CD4-positive, alpha-beta T cell (primary cell): ENCODE measurements around the gene TLR9. TPM values are rescaled to one million over a fixed set of nuclear protein-coding genes. Genes with fewer than 3 reads are reported as not detected.

Experiments
- ATAC-seq: fragments of 200-7000 bp; cut with Tn5 transposase; one replicate; pipeline ENCODE4 v1.10.0; 2022; ENCODE audit warnings: mild to moderate bottlenecking; ENCODE audit not compliant: poor library complexity
- CTCF ChIA-PET: fragments of 350-600 bp; sonication (Branson Sonifier 250); formaldehyde crosslinking; loops from one replicate; lab custom pipeline; 2021; ENCODE audit warnings: antibody characterized with exemption, inconsistent platforms; lab: Charles Lee
- POLR2A ChIA-PET: fragments of 350-600 bp; sonication (Branson Sonifier 250); formaldehyde crosslinking; loops from one replicate; lab custom pipeline; 2021; ENCODE audit warnings: antibody characterized with exemption, inconsistent platforms; lab: Charles Lee
- DNase-seq, 14 experiments: peaks; one replicate each; pipeline ENCODE4 v3.0.0-alpha.2; 2013 to 2020; ENCODE audit warnings: mixed read lengths in 2 of 14
- H3K27ac ChIP-seq, 2 donors: one replicate each; pipeline versions ENCODE4 v1.5.1 to v1.7.0; 2013; ENCODE audit warnings: low read length in 2 of 2, low read depth in 1 of 2, mild to moderate bottlenecking in 1 of 2
- H3K27me3 ChIP-seq, 2 experiments: 1 replicate in 1 of 2; 2 replicates in 1 of 2; pipeline versions ENCODE4 v1.6.1 to v1.7.0; 2013; ENCODE audit warnings: low read length in 2 of 2, control low read depth in 1 of 2, mild to moderate bottlenecking in 1 of 2, moderate library complexity in 1 of 2; ENCODE audit not compliant: insufficient read depth in 2 of 2, control insufficient read depth in 1 of 2
- H3K36me3 ChIP-seq: one replicate; pipeline ENCODE4 v1.6.1; 2013; ENCODE audit warnings: low read length, control low read depth; ENCODE audit not compliant: insufficient read depth
- H3K4me1 ChIP-seq: one replicate; pipeline ENCODE4 v1.6.1; 2013; ENCODE audit warnings: low read length, control low read depth; ENCODE audit not compliant: insufficient read depth
- H3K4me3 ChIP-seq: one replicate; pipeline ENCODE4 v1.5.1; 2013; ENCODE audit warnings: mild to moderate bottlenecking, low read length, moderate library complexity
- H3K9me3 ChIP-seq, 2 experiments: 1 replicate in 1 of 2; 2 replicates in 1 of 2; pipeline versions ENCODE4 v1.6.1 to v1.7.0; 2013; ENCODE audit warnings: low read length in 2 of 2, mild to moderate bottlenecking in 2 of 2, control low read depth in 1 of 2, moderate library complexity in 1 of 2; ENCODE audit not compliant: control insufficient read depth in 1 of 2, insufficient read depth in 1 of 2
- H3K27ac Mint-ChIP-seq: one replicate; pipeline ENCODE4 v1.8.0; 2020; ENCODE audit warnings: mixed read lengths
- H3K27me3 Mint-ChIP-seq: one replicate; pipeline ENCODE4 v1.8.0; 2021; ENCODE audit warnings: mixed read lengths
- H3K36me3 Mint-ChIP-seq: one replicate; pipeline ENCODE4 v1.8.0; 2021; ENCODE audit warnings: low read depth, mixed read lengths
- H3K4me1 Mint-ChIP-seq: one replicate; pipeline ENCODE4 v1.8.0; 2021; ENCODE audit warnings: low read depth, mixed read lengths
- H3K4me3 Mint-ChIP-seq: one replicate; pipeline ENCODE4 v1.8.0; 2020; ENCODE audit warnings: mild to moderate bottlenecking, mixed read lengths
- H3K9me3 Mint-ChIP-seq: one replicate; pipeline ENCODE4 v1.8.0; 2020; ENCODE audit warnings: mixed read lengths
- CTCF ChIP-seq: fragments of 200-600 bp; IDR thresholded peaks from one replicate; pipeline ENCODE4 v1.8.0; 2022; ENCODE audit warnings: antibody characterized with exemption, mild to moderate bottlenecking
- intact Hi-C, 2 experiments: fragments of 100-400 bp; cut with DNase I in 1 of 2; cut with micrococcal nuclease in 1 of 2; formaldehyde crosslinking; loops; one replicate each; pipeline versions ENCODE4 v1.15.1 to v1.9.0; 2023 to 2025; cut with DNase I, micrococcal nuclease
- total RNA-seq, 174 experiments: library from RNA in 2 of 174; stranded (reverse) in 2 of 174; gene quantifications; one replicate each; pipeline ENCODE4 v1.2.3 and lab custom pipeline; 2021 to 2026

The TLR9 gene
- total RNA-seq, 2 experiments from 2014 or later = 0.08 to 0.17 TPM

DNA sequence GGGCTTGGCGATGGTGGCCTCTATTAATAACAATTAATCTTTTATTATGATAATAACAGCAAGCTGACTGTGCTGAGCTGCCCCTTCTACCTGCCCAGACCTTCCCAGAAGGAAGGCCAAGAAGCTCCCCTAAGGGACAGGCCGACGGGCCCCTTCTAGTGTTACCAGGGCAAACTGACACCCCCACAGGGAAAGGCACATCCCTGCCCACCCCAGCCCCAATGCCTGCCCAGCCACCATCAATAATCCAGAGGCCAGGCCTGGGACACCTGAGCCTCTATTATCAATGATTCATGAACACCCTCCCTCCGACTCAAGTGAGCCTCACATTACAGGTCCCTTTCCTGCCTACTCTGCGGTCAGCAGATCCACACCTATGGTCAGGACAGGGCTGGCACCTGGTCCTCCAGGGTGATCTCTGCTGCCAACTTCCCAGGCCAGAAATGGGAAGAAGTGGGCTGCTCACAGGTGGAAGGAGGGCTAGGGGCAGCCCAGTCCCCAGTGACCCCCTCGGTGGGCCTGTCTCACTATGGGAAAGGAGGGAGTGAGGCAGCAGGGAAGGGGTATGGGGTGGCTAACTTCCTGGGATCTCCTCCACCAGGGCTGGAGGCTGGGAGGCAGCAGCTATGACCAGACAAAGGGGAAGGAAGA lies 11.7 kb upstream of the TLR9 start:
- Mint-ChIP-seq H3K36me3 (peaks cover 59% of the 10 kb centered on the region), H3K27ac (peak overlapping the region; percentile 66), H3K27me3 (no peaks in the 10 kb centered on the region), H3K4me1 (peaks cover 88% of the 10 kb centered on the region), H3K9me3 (no peaks in the 10 kb centered on the region), H3K4me3 (peak overlapping the region; percentile 99)
- H3K27me3 ChIP-seq = no peaks in the 10 kb centered on the region
- peak overlapping the region in 1 of 2 donors; percentile 32 for H3K27ac ChIP-seq
- H3K4me3 ChIP-seq = peak overlapping the region; percentile 99
- CTCF ChIA-PET = interaction anchor here (0.7 to 3.9 kb wide), 5 partner anchors 18 to 102 kb away, joined by 3 to 19 read pairs (median 4); partner anchors contain the start of genes GLYCTK and WDR82
- no peaks in the 10 kb centered on the region for H3K9me3 ChIP-seq
- TF ChIP-seq CTCF = no peak
- ATAC-seq (no peak), DNase-seq (no peak)
- intact Hi-C loops = loop anchor here in 1 of 2 experiments (5.0 kb wide), 1 partner anchor 170 kb away; no protein-coding TSS in a partner anchor
- peaks cover 29% of the 10 kb centered on the region for H3K36me3 ChIP-seq
- POLR2A ChIA-PET = interaction anchor here (1.0 to 17.5 kb wide), 7 partner anchors 14 to 102 kb away, joined by 3 to 293 read pairs (median 8); partner anchors contain the start of genes GLYCTK, PPM1M, TLR9 and WDR82
- peaks cover 89% of the 10 kb centered on the region for H3K4me1 ChIP-seq

- H3K4me1 ChIP-seq = peaks cover 92% of the 10 kb centered on the region
- no peak overlapping the region for H3K27ac ChIP-seq
- peaks cover 64% of the 10 kb centered on the region for H3K36me3 Mint-ChIP-seq
- peak overlapping the region; percentile 69 for H3K4me3 Mint-ChIP-seq
- H3K27me3 ChIP-seq = no peaks in the 10 kb centered on the region
- CTCF ChIA-PET = interaction anchor here (1.0 to 3.9 kb wide), 5 partner anchors 17 to 103 kb away, joined by 3 to 19 read pairs (median 7); partner anchors contain the start of genes GLYCTK and WDR82
- peaks cover 36% of the 10 kb centered on the region for H3K36me3 ChIP-seq
- DNase-seq (peak in 1 of 14 experiments; percentile 22), ATAC-seq (no peak)
- no peak overlapping the region for H3K4me3 ChIP-seq
- H3K27ac Mint-ChIP-seq = peak overlapping the region; percentile 66
- TF ChIP-seq CTCF = no peak
- H3K4me1 Mint-ChIP-seq = peaks cover 86% of the 10 kb centered on the region
- POLR2A ChIA-PET = interaction anchor here (1.0 to 17.5 kb wide), 5 partner anchors 13 to 51 kb away, joined by 3 to 293 read pairs (median 74); partner anchors contain the start of genes GLYCTK, PPM1M, TLR9 and WDR82
- H3K9me3 Mint-ChIP-seq = no peaks in the 10 kb centered on the region
- no peaks in the 10 kb centered on the region for H3K9me3 ChIP-seq
- intact Hi-C loops = loop anchor here in 1 of 2 experiments (5.0 kb wide), 1 partner anchor 171 kb away; no protein-coding TSS in a partner anchor
- H3K27me3 Mint-ChIP-seq = no peaks in the 10 kb centered on the region
Observed at GRCh38 chr3:52236424-52236886, 11.0 kb upstream of the TLR9 start.

DNA sequence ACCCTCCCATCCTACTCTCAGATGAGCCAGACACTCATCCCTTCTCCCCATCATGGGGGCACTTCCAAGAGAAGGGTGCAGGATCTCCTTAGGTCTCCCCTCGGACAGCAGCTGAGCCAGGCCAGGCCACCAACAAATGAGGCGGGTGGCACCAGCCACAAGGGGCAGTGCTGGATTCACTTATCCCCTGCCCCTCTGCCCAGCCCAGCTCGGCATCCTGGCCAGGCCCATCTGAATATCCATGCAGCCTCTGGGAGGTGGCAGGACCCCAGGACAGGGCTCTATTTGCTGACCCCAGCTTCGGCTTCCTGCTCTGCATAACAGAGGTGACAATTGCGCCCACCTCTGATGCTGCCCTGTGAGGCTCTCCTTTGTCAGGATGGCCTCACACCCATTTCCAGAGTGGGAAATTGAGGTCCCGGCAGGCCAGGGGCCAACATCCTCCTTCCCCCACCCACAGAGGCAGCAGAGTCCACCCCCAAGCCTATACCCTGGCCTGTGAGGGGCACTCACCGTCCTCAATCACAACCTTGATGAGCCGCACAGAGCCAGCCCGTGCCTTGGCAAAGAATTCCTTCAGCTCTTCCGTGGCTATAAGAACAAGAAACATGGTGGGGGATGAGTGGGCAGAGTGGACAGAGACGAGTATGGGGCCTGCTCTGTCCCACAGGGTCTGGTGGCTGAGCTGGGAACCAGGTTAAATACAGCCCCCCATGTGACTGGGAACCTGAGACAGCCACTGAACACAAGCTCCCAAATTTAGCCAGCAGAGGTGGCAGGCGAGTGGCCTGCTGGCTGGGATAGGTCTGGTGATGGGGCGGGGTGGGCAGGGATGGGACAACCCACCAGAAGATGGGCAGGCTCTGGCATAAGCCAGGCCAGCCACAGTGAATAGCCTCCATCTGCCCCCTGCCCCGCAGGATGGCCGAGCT lies 9.3 kb upstream of the TLR9 start:
- Mint-ChIP-seq H3K4me3 (peak overlapping the region; percentile 69), H3K36me3 (peaks cover 73% of the 10 kb centered on the region), H3K4me1 (peaks cover 76% of the 10 kb centered on the region), H3K27me3 (no peaks in the 10 kb centered on the region), H3K9me3 (no peaks in the 10 kb centered on the region), H3K27ac (peak overlapping the region; percentile 63)
- ChIA-PET POLR2A (interaction anchor here (6.3 to 17.5 kb wide), 3 partner anchors 11 to 44 kb away, joined by 74 to 293 read pairs (median 134); partner anchors contain the start of genes PPM1M, TLR9 and WDR82), CTCF (interaction anchor here (0.6 to 4.9 kb wide), 4 partner anchors 13 to 104 kb away, joined by 3 to 62 read pairs (median 7); partner anchors contain the start of gene WDR82)
- Histone ChIP-seq H3K4me1 (peaks cover 87% of the 10 kb centered on the region), H3K27me3 (no peaks in the 10 kb centered on the region), H3K36me3 (peaks cover 52% of the 10 kb centered on the region), H3K9me3 (no peaks in the 10 kb centered on the region), H3K27ac (peak overlapping the region in 1 of 2 donors; percentile 17), H3K4me3 (no peak overlapping the region)
- TF ChIP-seq CTCF = no peak
- ATAC-seq = no peak
- intact Hi-C loops = loop anchor here in 1 of 2 experiments (5.0 kb wide), 1 partner anchor 173 kb away; no protein-coding TSS in a partner anchor
- no peak for DNase-seq
